Hepatic stellate cell (primary cell): ENCODE data around the gene RAD18.

ENCODE experiments used
- DNase-seq: peaks from one replicate; pipeline ENCODE4 v3.0.0; 2011; ENCODE audit warnings: low spot score

The RAD18 gene

GRCh38 chr3:8835385-8835784, 127.9 kb downstream of the RAD18 start:
- no peak for DNase-seq

DNA sequence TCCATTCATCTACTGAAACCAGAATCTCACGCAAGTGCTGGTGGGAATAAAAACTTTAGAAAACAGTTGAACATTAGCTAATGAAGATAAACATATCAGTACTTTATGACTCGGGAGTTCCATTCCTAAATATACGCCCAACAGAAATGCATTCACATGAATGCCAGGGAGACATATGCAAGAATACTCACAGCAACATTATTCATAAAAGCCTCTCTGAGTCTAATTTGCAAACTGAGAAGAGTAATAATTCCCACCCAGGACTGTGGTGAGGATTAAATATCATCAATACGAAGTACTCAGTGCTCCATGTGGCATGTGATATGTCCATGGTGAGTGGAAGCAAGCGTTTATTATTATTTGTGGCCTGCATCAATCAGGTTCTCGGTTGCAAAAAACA, 128.3 kb downstream of the RAD18 start:
- no peak for DNase-seq

- DNase-seq: no peak
These were observed 135.6 kb downstream of the RAD18 start for GRCh38 chr3:8827641-8828040.
